ENCODE results near the gene HAND2.

Gene HAND2

GRCh38 chr4:173478913-173479283, 51.1 kb downstream of the HAND2 start:
- Histone ChIP-seq H3K4me1 (no peaks in the 10 kb centered on the region; the same call in 1 of the 2 replicates), H3K4me3 (ENCODE audit: low read depth, low read length) (no peak overlapping the region), H3K9me3 (no peaks in the 10 kb centered on the region), H3K36me3 (no peaks in the 10 kb centered on the region), H3K27me3 (no peaks in the 10 kb centered on the region)
- TF ChIP-seq CTCF (IDR thresholded peaks at IDR 0.05; ENCODE audit: low read depth, low read length) = no peak
- no peak for DNase-seq

GRCh38 chr4:173478201-173478912, 51.7 kb downstream of the HAND2 start:
- Histone ChIP-seq H3K4me1 (no peaks in the 10 kb centered on the region; the same call in 1 of the 2 replicates), H3K27me3 (no peaks in the 10 kb centered on the region), H3K9me3 (no peaks in the 10 kb centered on the region), H3K4me3 (ENCODE audit: low read depth, low read length) (no peak overlapping the region), H3K36me3 (no peaks in the 10 kb centered on the region)
- no peak for TF ChIP-seq CTCF (IDR thresholded peaks at IDR 0.05; ENCODE audit: low read depth, low read length)
- no peak for DNase-seq

- no peaks in the 10 kb centered on the region for H3K36me3 ChIP-seq
- no peak for DNase-seq
These were observed 53.0 kb downstream of the HAND2 start for GRCh38 chr4:173477016-173477415.

More at GRCh38 chr4:173477016-173477415, 53.0 kb downstream of the HAND2 start:
- no peak overlapping the region for H3K4me3 ChIP-seq (ENCODE audit: low read depth, low read length)
- no peak for TF ChIP-seq CTCF (IDR thresholded peaks at IDR 0.05; ENCODE audit: low read depth, low read length)
- H3K27me3 ChIP-seq = no peaks in the 10 kb centered on the region
- no peaks in the 10 kb centered on the region for H3K9me3 ChIP-seq
- no peaks in the 10 kb centered on the region; the same call in 1 of the 2 replicates for H3K4me1 ChIP-seq
